H1 (cell line): ENCODE measurements around the gene COX5A. TPM values are rescaled to one million over a fixed set of nuclear protein-coding genes. Genes with fewer than 3 reads are reported as not detected.
A peak's percentile ranks its signal among the peaks of the same experiment; 100 is the strongest.

Experiments used
- CTCF ChIA-PET: fragments of 300-600 bp; sonication (Branson Sonifier 250); formaldehyde crosslinking; loops from one replicate; lab custom pipeline; 2021; ENCODE audit not compliant: partially characterized antibody; lab: Charles Lee
- POLR2A ChIA-PET: fragments of 300-600 bp; sonication (Branson Sonifier 250); formaldehyde crosslinking; loops from one replicate; lab custom pipeline; 2021; ENCODE audit warnings: inconsistent platforms; ENCODE audit not compliant: partially characterized antibody; lab: Charles Lee
- DNase-seq, 2 experiments: peaks; one replicate each; pipeline versions ENCODE4 v3.0.0 to v3.0.0-alpha.2; 2010 to 2022; ENCODE audit warnings: low spot score in 2 of 2, low read depth in 1 of 2, mixed read lengths in 1 of 2
- FAIRE-seq: peaks from 2 replicates; lab custom pipeline; 2011; peaks lifted over from hg19 to GRCh38; lab: Jason Lieb, UNC
- H2AFZ ChIP-seq: 2 replicates; pipeline ENCODE4 v1.8.1; 2012; ENCODE audit warnings: low read length, inconsistent platforms
- H2AK5ac ChIP-seq: 2 replicates; pipeline ENCODE4 v1.6.1; 2013; ENCODE audit warnings: low read depth, low read length
- H2BK120ac ChIP-seq: replicated peaks from 2 replicates; pipeline ENCODE3; 2013; ENCODE audit warnings: low read depth, low read length, inconsistent platforms
- H2BK12ac ChIP-seq: 2 replicates; pipeline ENCODE4 v1.6.1; 2013; ENCODE audit warnings: low read depth, low read length
- H2BK15ac ChIP-seq: 2 replicates; pipeline ENCODE4 v1.6.1; 2013; ENCODE audit warnings: low read length
- H2BK20ac ChIP-seq: 2 replicates; pipeline ENCODE4 v1.6.1; 2013; ENCODE audit warnings: low read length
- H2BK5ac ChIP-seq: 2 replicates; pipeline ENCODE4 v1.6.1; 2013; ENCODE audit warnings: low read depth, low read length
- H3K14ac ChIP-seq: 2 replicates; pipeline ENCODE4 v1.6.1; 2013; ENCODE audit warnings: inconsistent platforms; ENCODE audit not compliant: insufficient read length
- H3K18ac ChIP-seq: 2 replicates; pipeline ENCODE4 v1.6.1; 2013; ENCODE audit warnings: low read length; ENCODE audit errors: extremely low read depth
- H3K23ac ChIP-seq: 2 replicates; pipeline ENCODE4 v1.6.1; 2013; ENCODE audit warnings: inconsistent platforms; ENCODE audit not compliant: insufficient read length
- H3K23me2 ChIP-seq: 2 replicates; pipeline ENCODE4 v1.6.1; 2013; ENCODE audit warnings: low read depth, low read length
- H3K27ac ChIP-seq: 2 replicates; pipeline ENCODE4 v1.6.1; 2011; ENCODE audit warnings: low read depth, low read length, inconsistent platforms
- H3K27me3 ChIP-seq, 4 experiments: replicated peaks in 1 of 4; 1 replicate in 1 of 4; 2 replicates in 3 of 4; pipeline versions ENCODE4 v1.6.1 to v1.8.1; 2011 to 2013; ENCODE audit warnings: low read length in 3 of 4, mild to moderate bottlenecking in 3 of 4, inconsistent platforms in 2 of 4, mixed read lengths in 2 of 4, moderate library complexity in 1 of 4; ENCODE audit not compliant: control insufficient read depth in 3 of 4, insufficient read depth in 3 of 4; ENCODE audit errors: extremely low read depth in 1 of 4
- H3K36me3 ChIP-seq, 4 experiments: 2 replicates each; pipeline versions ENCODE4 v1.6.1 to v1.8.1; 2011 to 2013; ENCODE audit warnings: mild to moderate bottlenecking in 4 of 4, low read length in 3 of 4, moderate library complexity in 2 of 4, control low read depth in 1 of 4, inconsistent platforms in 1 of 4; ENCODE audit not compliant: insufficient read depth in 4 of 4, control insufficient read depth in 2 of 4
- H3K4ac ChIP-seq: replicated peaks from 2 replicates; pipeline ENCODE3; 2013; ENCODE audit warnings: low read length, low read depth, mixed read lengths, inconsistent platforms; ENCODE audit not compliant: insufficient read length
- H3K4me1 ChIP-seq, 4 experiments: replicated peaks in 1 of 4; 1 replicate in 1 of 4; 2 replicates in 3 of 4; pipeline versions ENCODE4 v1.6.1 to v1.8.1; 2011 to 2013; ENCODE audit warnings: low read length in 3 of 4, inconsistent platforms in 2 of 4, mixed read lengths in 1 of 4; ENCODE audit not compliant: insufficient read depth in 4 of 4, control insufficient read depth in 3 of 4
- H3K4me2 ChIP-seq, 2 experiments: 2 replicates each; pipeline versions ENCODE4 v1.6.1 to v1.8.1; 2011 to 2013; ENCODE audit warnings: low read depth in 2 of 2, low read length in 2 of 2, control low read depth in 1 of 2, inconsistent platforms in 1 of 2, mild to moderate bottlenecking in 1 of 2; ENCODE audit not compliant: insufficient read depth in 1 of 2
- H3K4me3 ChIP-seq, 4 experiments: fragments of 200-600, 300-600 bp in 1 of 4; sonication (generic), shearing (Covaris generic), sonication (Bioruptor Twin) in 1 of 4; 2 replicates each; pipeline versions ENCODE4 v1.5.1 to v1.8.1; 2011 to 2016; ENCODE audit warnings: low read length in 4 of 4, low read depth in 3 of 4, control low read depth in 2 of 4, inconsistent platforms in 2 of 4, mild to moderate bottlenecking in 2 of 4, mixed read lengths in 1 of 4, moderate library complexity in 1 of 4; ENCODE audit not compliant: insufficient read depth in 2 of 4; ENCODE audit errors: extremely low read depth in 1 of 4
- H3K56ac ChIP-seq: replicated peaks from 2 replicates; pipeline ENCODE3; 2013; ENCODE audit warnings: low read depth, mild to moderate bottlenecking, mixed read lengths, low read length, inconsistent platforms; ENCODE audit not compliant: insufficient read length
- H3K79me1 ChIP-seq: 2 replicates; pipeline ENCODE4 v1.6.1; 2013; ENCODE audit warnings: low read depth, low read length, control low read depth
- H3K79me2 ChIP-seq, 2 experiments: 2 replicates each; pipeline versions ENCODE4 v1.6.1 to v1.8.1; 2012 to 2013; ENCODE audit warnings: low read length in 2 of 2, mild to moderate bottlenecking in 2 of 2, inconsistent platforms in 1 of 2; ENCODE audit not compliant: insufficient read depth in 2 of 2, control insufficient read depth in 1 of 2
- H3K9ac ChIP-seq, 4 experiments: replicated peaks in 1 of 4; 1 replicate in 1 of 4; 2 replicates in 3 of 4; pipeline versions ENCODE4 v1.6.1 to v1.8.1; 2011 to 2013; ENCODE audit warnings: low read depth in 3 of 4, low read length in 3 of 4, control low read depth in 2 of 4, mild to moderate bottlenecking in 2 of 4, moderate library complexity in 2 of 4, inconsistent platforms in 1 of 4; ENCODE audit errors: extremely low read depth in 1 of 4
- H3K9me3 ChIP-seq, 2 experiments: 2 replicates each; pipeline versions ENCODE4 v1.6.1 to v1.8.1; 2012 to 2013; ENCODE audit warnings: mild to moderate bottlenecking in 2 of 2, moderate library complexity in 2 of 2, control low read depth in 1 of 2, inconsistent platforms in 1 of 2, low read depth in 1 of 2, low read length in 1 of 2, mixed read lengths in 1 of 2; ENCODE audit not compliant: insufficient read depth in 2 of 2
- H4K20me1 ChIP-seq, 2 experiments: replicated peaks in 1 of 2; 2 replicates each; pipeline versions ENCODE3 to v1.8.1; 2011 to 2013; ENCODE audit warnings: inconsistent platforms in 2 of 2, low read length in 2 of 2, mild to moderate bottlenecking in 1 of 2; ENCODE audit not compliant: insufficient read depth in 2 of 2, control insufficient read depth in 1 of 2
- H4K5ac ChIP-seq: 2 replicates; pipeline ENCODE4 v1.6.1; 2013; ENCODE audit warnings: low read length, low read depth, mixed read lengths, inconsistent platforms; ENCODE audit not compliant: insufficient read length
- H4K8ac ChIP-seq: 2 replicates; pipeline ENCODE4 v1.8.0; 2013; ENCODE audit warnings: mild to moderate bottlenecking, moderate library complexity, low read length, inconsistent platforms; ENCODE audit not compliant: insufficient read depth; ENCODE audit errors: extremely low read depth
- H4K91ac ChIP-seq: replicated peaks from 2 replicates; pipeline ENCODE3; 2013; ENCODE audit warnings: low read length, mixed read lengths, inconsistent platforms; ENCODE audit not compliant: insufficient read length
- ASH2L ChIP-seq: fragments of 200-600, 300-600 bp; sonication (generic); IDR thresholded peaks from one replicate; pipeline ENCODE4 v1.7.1; 2017; ENCODE audit warnings: low read length
- BACH1 ChIP-seq: IDR thresholded peaks from 2 replicates; pipeline ENCODE4 v1.6.1; 2012; ENCODE audit warnings: low read length, improper control_type of control experiment
- CHD2 ChIP-seq: IDR thresholded peaks from 2 replicates; pipeline ENCODE4 v1.6.1; 2012; ENCODE audit warnings: low read length, improper control_type of control experiment
- FOSL1 ChIP-seq: IDR thresholded peaks from 2 replicates; pipeline ENCODE4 v1.6.1; 2011; ENCODE audit warnings: mild to moderate bottlenecking, low read depth, low read length, moderate library complexity; ENCODE audit not compliant: insufficient read depth
- RAD21 ChIP-seq, 2 experiments: IDR thresholded peaks in 1 of 2; conservative IDR thresholded peaks in 1 of 2; 2 replicates each; pipeline ENCODE4 v1.6.1; 2011; ENCODE audit warnings: low read depth in 2 of 2, low read length in 2 of 2, improper control_type of control experiment in 1 of 2, inconsistent platforms in 1 of 2, mild to moderate bottlenecking in 1 of 2, moderate library complexity in 1 of 2
- WGBS, 2 experiments: shearing (Covaris generic) in 1 of 2; methylation state at CpG; one replicate each; pipeline versions ENCODE4 v1.1.6 to v1.1.7; 2013 to 2015; ENCODE audit warnings: low lambda C conversion rate in 2 of 2, mixed read lengths in 2 of 2, inconsistent platforms in 1 of 2, low coverage in 1 of 2, missing lambda C conversion rate in 1 of 2; ENCODE audit not compliant: insufficient replicate concordance in 2 of 2, insufficient coverage in 1 of 2, insufficient read length in 1 of 2; ENCODE audit errors: extremely low coverage in 1 of 2, missing lambda C conversion rate in 1 of 2; 5-methylcytosine and 5-hydroxymethylcytosine counted together
- polyA plus RNA-seq, 7 experiments: library from polyadenylated mRNA; depleted of rRNA in 3 of 7; stranded (reverse) in 5 of 7; unstranded in 2 of 7; fragments of >200 nt in 5 of 7; fragments of 200-250 nt in 2 of 7; gene quantifications; 1 replicate in 5 of 7; 2 replicates in 1 of 7; 4 replicates in 1 of 7; pipeline versions ENCODE4 v1.2.1 to v1.2.3, GENCODE V29; 2011 to 2013; ENCODE audit warnings: missing spikeins in 2 of 7, mixed read lengths in 2 of 7
- total RNA-seq: library from RNA; stranded (reverse); fragmentation: NEBNext Ultra II Directional; extraction: Animal tissue kit (Norgen Biotek cat#: 25700); gene quantifications from 2 replicates; pipeline ENCODE4 v1.2.1, GENCODE V29; 2021
- TF ChIP-seq, protein P1 (sequence below): IDR thresholded peaks from 2 replicates; pipeline ENCODE4 v1.6.1; 2012; ENCODE audit warnings: inconsistent platforms
- TF ChIP-seq, protein P2 (sequence below): IDR thresholded peaks from 2 replicates; pipeline ENCODE4 v1.6.1; 2012; ENCODE audit warnings: inconsistent platforms
- TF ChIP-seq, protein P3 (sequence below): IDR thresholded peaks from 2 replicates; pipeline ENCODE4 v1.6.1; 2011; ENCODE audit warnings: low read length, improper control_type of control experiment

The COX5A gene
- total and polyA plus RNA-seq, 2 of the 8 experiments (the other 6 are each of a cell fraction or from before 2014, with no cell fraction given), result 270 to 367 TPM

DNA sequence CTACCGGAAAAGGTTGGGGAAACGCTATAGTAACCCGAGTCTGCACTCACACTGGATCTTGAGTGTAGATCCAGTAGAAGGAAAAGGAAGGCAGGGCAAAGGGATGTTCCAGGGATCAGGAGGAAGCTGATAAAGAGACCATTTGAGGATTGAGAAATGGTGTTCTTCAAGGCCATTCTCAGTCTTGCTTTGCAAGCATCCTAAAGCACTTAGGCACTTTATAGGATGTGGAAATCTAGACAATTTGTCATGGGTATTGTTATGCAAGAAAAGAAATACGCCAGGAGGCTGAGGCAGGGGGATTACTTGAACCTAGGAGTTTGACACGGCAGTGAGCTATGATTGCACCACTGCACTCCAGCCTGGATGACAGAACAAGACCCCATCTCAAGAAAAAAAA is 44.3 kb upstream of the COX5A start:
- Histone ChIP-seq H2BK5ac (no peak overlapping the region), H2BK120ac (no peak overlapping the region), H3K14ac (no peak overlapping the region), H3K4ac (no peak overlapping the region), H2AFZ (no peak overlapping the region), H3K4me1 (peaks cover 0 to 4% (median 1%) of the 10 kb centered on the region in 4 experiments; a peak in 3 of 7 replicates), H2BK20ac (no peak overlapping the region), H3K36me3 (no peaks in the 10 kb centered on the region), H2BK12ac (no peak overlapping the region), H3K23ac (no peak overlapping the region), H3K18ac (no peak overlapping the region), H3K27me3 (no peaks in the 10 kb centered on the region), H3K23me2 (no peaks in the 10 kb centered on the region; the same call in 1 of the 2 replicates), H4K5ac (no peak overlapping the region), H3K9ac (no peak overlapping the region), H3K79me2 (no peaks in the 10 kb centered on the region), H2BK15ac (0 out of 2 replicates have a peak overlapping the region, but pooled peaks have one; percentile 18), H3K79me1 (no peaks in the 10 kb centered on the region), H4K20me1 (no peaks in the 10 kb centered on the region), H3K56ac (no peak overlapping the region), H4K8ac (no peak overlapping the region), H3K9me3 (no peaks in the 10 kb centered on the region), H3K4me3 (no peak overlapping the region), H4K91ac (no peak overlapping the region), H3K27ac (no peak overlapping the region), H2AK5ac (no peak overlapping the region), H3K4me2 (no peak overlapping the region)
- DNase-seq (no peak), FAIRE-seq (no peak)
- TF ChIP-seq BACH1 (no peak), CHD2 (no peak), FOSL1 (no peak), ASH2L (no peak), RAD21 (IDR thresholded peaks at IDR 0.05 in 1 of 2, conservative IDR thresholded peaks at IDR 0.05 in 1 of 2; ENCODE audit: low read depth in 2 of 2, low read length in 2 of 2) (no peak)
- TF ChIP-seq, protein P1, sequence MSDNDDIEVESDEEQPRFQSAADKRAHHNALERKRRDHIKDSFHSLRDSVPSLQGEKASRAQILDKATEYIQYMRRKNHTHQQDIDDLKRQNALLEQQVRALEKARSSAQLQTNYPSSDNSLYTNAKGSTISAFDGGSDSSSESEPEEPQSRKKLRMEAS, result no peak
- TF ChIP-seq, protein P2, sequence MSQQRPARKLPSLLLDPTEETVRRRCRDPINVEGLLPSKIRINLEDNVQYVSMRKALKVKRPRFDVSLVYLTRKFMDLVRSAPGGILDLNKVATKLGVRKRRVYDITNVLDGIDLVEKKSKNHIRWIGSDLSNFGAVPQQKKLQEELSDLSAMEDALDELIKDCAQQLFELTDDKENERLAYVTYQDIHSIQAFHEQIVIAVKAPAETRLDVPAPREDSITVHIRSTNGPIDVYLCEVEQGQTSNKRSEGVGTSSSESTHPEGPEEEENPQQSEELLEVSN, result no peak
- TF ChIP-seq, protein P3, sequence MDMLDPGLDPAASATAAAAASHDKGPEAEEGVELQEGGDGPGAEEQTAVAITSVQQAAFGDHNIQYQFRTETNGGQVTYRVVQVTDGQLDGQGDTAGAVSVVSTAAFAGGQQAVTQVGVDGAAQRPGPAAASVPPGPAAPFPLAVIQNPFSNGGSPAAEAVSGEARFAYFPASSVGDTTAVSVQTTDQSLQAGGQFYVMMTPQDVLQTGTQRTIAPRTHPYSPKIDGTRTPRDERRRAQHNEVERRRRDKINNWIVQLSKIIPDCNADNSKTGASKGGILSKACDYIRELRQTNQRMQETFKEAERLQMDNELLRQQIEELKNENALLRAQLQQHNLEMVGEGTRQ, result no peak
- POLR2A ChIA-PET, result interaction anchor here (2.3 kb wide), 1 partner anchor 13 kb away, joined by 6 read pairs; the partner anchor contains the start of gene SCAMP5
- 97% methylated on average over 5 of the region's 5 CpGs; no CpG with 5 or more reads in 1 of the 2 experiments for WGBS, 2 experiments
- CTCF ChIA-PET, result no interaction called here
